PFSK-1 (cell line): ENCODE results near the gene NIPAL4.

Experiments used
- FOXP2 ChIP-seq: optimal IDR thresholded peaks from 2 replicates; pipeline ENCODE3; 2011; ENCODE audit warnings: borderline replicate concordance, control low read depth, inconsistent platforms; ENCODE audit not compliant: insufficient read depth; ENCODE audit errors: extremely low read length, extremely low read depth
- POLR2AphosphoS5 ChIP-seq: IDR thresholded peaks from 2 replicates; pipeline ENCODE4 v1.6.1; 2012; ENCODE audit warnings: low read depth, mild to moderate bottlenecking, control low read depth, low read length, moderate library complexity
- REST ChIP-seq, 2 experiments: IDR thresholded peaks; 2 replicates each; pipeline versions ENCODE4 v1.6.1 to v1.8.0; 2011 to 2012; ENCODE audit warnings: low read depth in 2 of 2, low read length in 2 of 2, control low read depth in 1 of 2, inconsistent platforms in 1 of 2, mild to moderate bottlenecking in 1 of 2, moderate library complexity in 1 of 2; ENCODE audit not compliant: insufficient read depth in 1 of 2
- SIN3A ChIP-seq: IDR thresholded peaks from 2 replicates; pipeline ENCODE4 v1.6.1; 2012; ENCODE audit warnings: mild to moderate bottlenecking, low read length, moderate library complexity, borderline replicate concordance; ENCODE audit not compliant: insufficient read depth
- TAF1 ChIP-seq: IDR thresholded peaks from 2 replicates; pipeline ENCODE4 v1.6.1; 2012; ENCODE audit warnings: low read length, control low read depth, borderline replicate concordance; ENCODE audit not compliant: insufficient read depth

Gene NIPAL4

GRCh38 chr5:157520911-157521703, 61.1 kb downstream of the NIPAL4 start:
- TF ChIP-seq REST (IDR thresholded peaks at IDR 0.05; ENCODE audit: insufficient read depth in 1 of 2, low read depth in 2 of 2, low read length in 2 of 2) = no peak
- peak; percentile 25 for TF ChIP-seq FOXP2

GRCh38 chr5:157521704-157522029, 61.7 kb downstream of the NIPAL4 start:
- TF ChIP-seq TAF1 = no peak
- no peak for TF ChIP-seq REST (IDR thresholded peaks at IDR 0.05; ENCODE audit: insufficient read depth in 1 of 2, low read depth in 2 of 2, low read length in 2 of 2)

- no peak for TF ChIP-seq FOXP2
- no peak for TF ChIP-seq TAF1
- no peak for TF ChIP-seq REST (IDR thresholded peaks at IDR 0.05; ENCODE audit: insufficient read depth in 1 of 2, low read depth in 2 of 2, low read length in 2 of 2)
- no peak for TF ChIP-seq POLR2AphosphoS5
- no peak for TF ChIP-seq SIN3A
Measured at GRCh38 chr5:157523976-157524375, 64.0 kb downstream of the NIPAL4 start.
